IgD-negative memory B cell (primary cell): ENCODE data around the gene CSAD. TPM values are rescaled to one million over a fixed set of nuclear protein-coding genes. Genes with fewer than 3 reads are reported as not detected.
A peak's percentile ranks its signal among the peaks of the same experiment; 100 is the strongest.

Source experiments
- H3K27ac Mint-ChIP-seq, 3 donors: one replicate each; pipeline ENCODE4 v1.8.0; 2020 to 2022; ENCODE audit warnings: mild to moderate bottlenecking in 3 of 3, mixed read lengths in 3 of 3, moderate library complexity in 1 of 3
- H3K27me3 Mint-ChIP-seq: one replicate; pipeline ENCODE4 v1.8.0; 2021; ENCODE audit warnings: mixed read lengths
- H3K36me3 Mint-ChIP-seq: one replicate; pipeline ENCODE4 v1.8.0; 2020; ENCODE audit warnings: mild to moderate bottlenecking, mixed read lengths
- H3K4me1 Mint-ChIP-seq, 3 donors: one replicate each; pipeline ENCODE4 v1.8.0; 2020 to 2022; ENCODE audit warnings: mixed read lengths in 3 of 3, mild to moderate bottlenecking in 1 of 3
- H3K4me3 Mint-ChIP-seq, 4 donors: one replicate each; pipeline ENCODE4 v1.8.0; 2020 to 2022; ENCODE audit warnings: mild to moderate bottlenecking in 4 of 4, mixed read lengths in 4 of 4, moderate library complexity in 3 of 4
- H3K9me3 Mint-ChIP-seq, 3 donors: one replicate each; pipeline ENCODE4 v1.8.0; 2020 to 2021; ENCODE audit warnings: mixed read lengths in 3 of 3, mild to moderate bottlenecking in 1 of 3
- polyA plus RNA-seq: library from polyadenylated mRNA; unstranded; fragments of 300-500 nt; fragmentation: Illumina TruSeq; gene quantifications from one replicate; pipeline ENCODE4 v1.2.3, GENCODE V29; 2021

The CSAD gene
- polyA plus RNA-seq, 1 donor from 2014 or later: 0.58 TPM

GRCh38 chr12:53221203-53222080 lies 40.7 kb upstream of the CSAD start:
- Mint-ChIP-seq H3K4me1 (peaks cover 19 to 37% (median 32%) of the 10 kb centered on the region in 3 donors), H3K27ac (peak overlapping the region; percentile 64 to 97 (median 76)), H3K36me3 (no peaks in the 10 kb centered on the region), H3K9me3 (no peaks in the 10 kb centered on the region), H3K4me3 (peak overlapping the region; percentile 86 to 96 (median 92)), H3K27me3 (no peaks in the 10 kb centered on the region)

GRCh38 chr12:53220694-53221202 lies 40.0 kb upstream of the CSAD start:
- peak overlapping the region; percentile 86 to 96 (median 92) for H3K4me3 Mint-ChIP-seq

GRCh38 chr12:53219956-53220693 lies 39.4 kb upstream of the CSAD start:
- H3K4me3 Mint-ChIP-seq: peak overlapping the region; percentile 86 to 96 (median 92)
- no peaks in the 10 kb centered on the region for H3K9me3 Mint-ChIP-seq
- H3K27me3 Mint-ChIP-seq: no peaks in the 10 kb centered on the region
- peaks cover 25 to 49% (median 34%) of the 10 kb centered on the region in 3 donors for H3K4me1 Mint-ChIP-seq
- peak overlapping the region; percentile 64 to 97 (median 83) for H3K27ac Mint-ChIP-seq
- H3K36me3 Mint-ChIP-seq: no peaks in the 10 kb centered on the region

More at GRCh38 chr12:53220694-53221202, 40.0 kb upstream of the CSAD start:
- Mint-ChIP-seq H3K9me3 (no peaks in the 10 kb centered on the region), H3K4me1 (peaks cover 25 to 44% (median 36%) of the 10 kb centered on the region in 3 donors), H3K36me3 (no peaks in the 10 kb centered on the region), H3K27ac (peak overlapping the region; percentile 64 to 97 (median 76)), H3K27me3 (no peaks in the 10 kb centered on the region)

- H3K9me3 Mint-ChIP-seq: no peaks in the 10 kb centered on the region
- H3K4me1 Mint-ChIP-seq: peaks cover 25 to 49% (median 33%) of the 10 kb centered on the region in 3 donors
- no peaks in the 10 kb centered on the region for H3K27me3 Mint-ChIP-seq
- H3K4me3 Mint-ChIP-seq: peak overlapping the region; percentile 86 to 96 (median 92)
- peak overlapping the region; percentile 64 to 91 (median 83) for H3K27ac Mint-ChIP-seq
- H3K36me3 Mint-ChIP-seq: no peaks in the 10 kb centered on the region
These were observed 38.7 kb upstream of the CSAD start for GRCh38 chr12:53219292-53219955.

GRCh38 chr12:53218551-53219291 lies 38.0 kb upstream of the CSAD start:
- H3K4me3 Mint-ChIP-seq: peak overlapping the region; percentile 86 to 96 (median 92)
- no peaks in the 10 kb centered on the region for H3K36me3 Mint-ChIP-seq
- H3K27me3 Mint-ChIP-seq: no peaks in the 10 kb centered on the region
- H3K27ac Mint-ChIP-seq: peak overlapping the region; percentile 69 to 91 (median 83)
- H3K9me3 Mint-ChIP-seq: no peaks in the 10 kb centered on the region
- H3K4me1 Mint-ChIP-seq: peaks cover 27 to 46% (median 30%) of the 10 kb centered on the region in 3 donors

DNA sequence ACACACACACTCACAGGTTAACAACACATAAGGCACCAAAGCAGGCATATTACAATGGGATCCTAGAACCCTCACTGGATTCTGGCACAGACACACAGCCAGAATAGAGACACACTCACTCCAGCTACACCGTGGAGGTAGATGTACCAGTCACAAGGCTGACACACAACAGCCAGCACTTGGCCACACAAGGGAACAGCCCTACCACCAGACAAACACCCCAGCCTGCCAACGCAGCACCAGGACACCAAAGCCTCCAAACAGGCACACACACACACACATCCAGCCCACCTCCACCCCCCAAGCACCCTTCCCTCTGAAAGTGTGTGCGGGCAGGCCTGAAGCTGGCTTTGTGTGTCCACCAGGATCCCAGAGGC lies 37.2 kb upstream of the CSAD start:
- Mint-ChIP-seq H3K9me3 (no peaks in the 10 kb centered on the region), H3K4me3 (peak overlapping the region; percentile 68 to 81 (median 76)), H3K27me3 (no peaks in the 10 kb centered on the region), H3K27ac (peak overlapping the region; percentile 68 to 86 (median 69)), H3K36me3 (no peaks in the 10 kb centered on the region), H3K4me1 (peaks cover 33 to 52% (median 34%) of the 10 kb centered on the region in 3 donors)

DNA sequence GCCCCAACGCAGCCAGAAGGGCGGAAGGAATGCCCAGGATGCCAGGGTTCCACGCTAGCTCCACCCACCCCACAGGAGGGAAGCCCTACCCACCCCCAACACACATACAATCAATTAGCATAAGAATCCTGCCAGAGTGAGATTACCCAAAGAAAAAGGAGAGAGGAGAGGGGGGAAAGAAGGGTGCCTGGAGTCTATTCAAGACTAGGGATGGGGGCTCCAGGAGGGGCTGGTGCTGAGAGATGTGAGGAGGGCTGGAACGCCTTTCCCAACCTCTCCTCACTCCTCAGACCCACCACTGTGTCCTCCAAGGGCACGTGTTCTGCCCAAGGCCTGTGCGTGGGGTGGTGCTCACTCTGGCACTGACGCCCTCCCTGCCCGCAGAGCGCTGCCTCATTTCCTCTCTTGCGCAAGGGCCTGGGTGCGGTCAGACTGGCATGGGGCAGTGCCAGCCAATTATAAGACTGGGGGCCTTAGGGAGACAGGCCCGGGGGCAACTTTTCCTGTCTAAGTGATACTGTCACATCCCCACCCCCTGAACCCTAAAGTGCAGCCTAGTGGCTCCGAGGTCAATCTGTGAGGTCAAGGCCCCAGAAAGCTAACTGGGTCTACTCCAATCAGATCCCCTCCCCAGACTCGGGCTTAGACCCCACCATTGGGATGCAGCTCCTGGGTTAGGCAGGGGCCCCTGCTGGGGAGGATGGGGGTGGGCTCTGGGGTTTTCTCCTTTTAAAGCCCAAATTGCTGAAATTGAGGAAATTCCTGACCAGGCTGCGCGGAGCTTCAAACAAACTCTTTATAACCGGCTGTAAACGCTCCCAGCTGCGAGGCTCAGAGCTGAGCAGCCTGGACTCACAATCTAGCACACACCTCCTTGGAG lies 36.6 kb upstream of the CSAD start:
- Mint-ChIP-seq H3K27me3 (no peaks in the 10 kb centered on the region), H3K9me3 (no peaks in the 10 kb centered on the region), H3K36me3 (no peaks in the 10 kb centered on the region), H3K4me1 (peaks cover 33 to 52% (median 34%) of the 10 kb centered on the region in 3 donors), H3K27ac (peak overlapping the region; percentile 69 to 90 (median 86)), H3K4me3 (peak overlapping the region; percentile 68 to 81 (median 76))

DNA sequence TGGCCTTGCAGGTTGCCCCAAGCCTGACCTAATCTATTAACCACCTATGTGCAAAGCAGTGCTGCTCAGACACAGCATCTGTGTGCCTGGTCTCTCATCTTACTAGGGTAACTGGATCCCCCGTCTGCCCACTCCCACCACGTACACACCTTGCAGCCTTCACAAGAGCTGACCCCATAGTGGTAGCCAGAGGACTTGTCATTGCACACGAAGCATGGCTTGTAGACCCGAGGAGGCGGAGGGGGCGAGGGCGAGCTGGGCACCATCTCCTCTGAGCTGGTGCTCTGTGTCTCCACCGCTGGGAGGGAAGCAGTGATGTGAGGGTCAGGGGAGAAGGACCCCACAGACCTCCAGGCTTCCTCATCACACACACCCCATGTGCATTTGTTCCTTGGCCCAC lies 34.8 kb upstream of the CSAD start:
- H3K9me3 Mint-ChIP-seq: no peaks in the 10 kb centered on the region
- peaks cover 29 to 54% (median 32%) of the 10 kb centered on the region in 3 donors for H3K4me1 Mint-ChIP-seq
- peak overlapping the region in 2 of 4 donors; percentile 36 to 65 for H3K4me3 Mint-ChIP-seq
- peak overlapping the region in 2 of 3 donors; percentile 86 to 90 for H3K27ac Mint-ChIP-seq
- no peaks in the 10 kb centered on the region for H3K36me3 Mint-ChIP-seq
- no peaks in the 10 kb centered on the region for H3K27me3 Mint-ChIP-seq

DNA sequence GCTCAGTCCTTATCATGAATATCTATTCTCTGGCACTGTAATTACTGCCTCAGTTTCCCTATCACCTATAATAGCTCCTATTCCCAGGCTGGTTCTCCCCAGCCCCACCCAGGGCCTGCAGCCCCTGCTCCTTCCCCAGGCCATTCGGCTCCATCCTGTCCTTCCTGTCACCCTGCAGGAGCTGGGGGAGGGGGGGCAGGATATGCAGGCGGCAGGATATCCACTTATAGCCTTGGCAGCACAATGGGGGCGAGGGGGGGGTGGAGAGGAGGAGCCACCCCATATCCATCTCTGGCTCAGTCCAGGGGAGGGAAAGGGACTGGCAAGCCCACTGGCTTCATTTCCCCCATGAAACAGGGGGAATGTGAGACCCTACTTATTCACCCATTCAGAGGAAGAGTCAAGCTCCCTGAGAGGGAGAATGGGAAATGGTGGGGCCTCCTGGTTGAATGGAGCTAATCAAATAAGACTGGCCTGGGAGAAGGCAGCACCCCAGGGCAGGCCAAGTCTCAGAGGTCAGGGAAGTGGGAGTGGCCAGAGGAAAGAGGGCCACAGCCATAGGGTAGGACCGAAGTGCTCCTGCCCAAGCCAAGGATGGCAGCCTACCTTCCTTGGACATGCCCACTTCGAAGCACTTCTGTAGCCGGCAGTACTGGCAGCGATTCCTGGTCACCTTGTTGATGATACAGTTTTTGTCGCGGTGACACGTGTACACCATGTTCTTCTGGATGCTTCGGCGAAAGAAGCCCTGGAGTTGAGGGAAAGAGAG lies 34.1 kb upstream of the CSAD start:
- Mint-ChIP-seq H3K36me3 (no peaks in the 10 kb centered on the region), H3K4me1 (peaks cover 29 to 51% (median 29%) of the 10 kb centered on the region in 3 donors), H3K27ac (peak overlapping the region in 2 of 3 donors; percentile 69 to 76), H3K4me3 (peak overlapping the region in 1 of 4 donors; percentile 65), H3K9me3 (no peaks in the 10 kb centered on the region), H3K27me3 (no peaks in the 10 kb centered on the region)

DNA sequence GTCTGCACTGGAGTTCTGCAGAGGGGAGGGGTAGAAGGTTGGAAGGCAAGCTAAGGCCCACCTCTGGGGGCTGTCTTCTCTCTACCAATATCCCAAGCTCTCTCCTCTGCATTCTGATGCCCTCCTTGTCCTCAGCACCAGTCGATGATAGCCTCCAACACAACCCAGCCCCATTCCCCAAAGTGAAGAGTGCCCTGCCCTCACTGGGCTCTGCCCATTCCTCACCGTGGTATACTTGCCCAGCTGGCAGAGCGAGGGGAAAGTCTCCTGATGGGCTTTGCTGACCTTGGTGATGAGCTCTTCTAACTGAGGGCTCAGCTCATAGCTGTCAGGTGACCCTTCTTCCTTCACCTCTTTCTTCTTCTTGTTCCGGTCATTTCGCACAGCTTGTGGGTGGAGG lies 33.5 kb upstream of the CSAD start:
- H3K4me3 Mint-ChIP-seq: peak overlapping the region in 1 of 4 donors; percentile 68
- peaks cover 24 to 49% (median 30%) of the 10 kb centered on the region in 3 donors for H3K4me1 Mint-ChIP-seq
- peak overlapping the region in 2 of 3 donors; percentile 69 to 76 for H3K27ac Mint-ChIP-seq
- no peaks in the 10 kb centered on the region for H3K9me3 Mint-ChIP-seq
- H3K27me3 Mint-ChIP-seq: no peaks in the 10 kb centered on the region
- no peaks in the 10 kb centered on the region for H3K36me3 Mint-ChIP-seq

GRCh38 chr12:53213348-53213747 lies 32.6 kb upstream of the CSAD start:
- Mint-ChIP-seq H3K36me3 (peaks cover 1% of the 10 kb centered on the region), H3K4me3 (peak overlapping the region in 1 of 4 donors; percentile 68), H3K4me1 (peaks cover 29 to 52% (median 33%) of the 10 kb centered on the region in 3 donors), H3K27me3 (no peaks in the 10 kb centered on the region), H3K9me3 (no peaks in the 10 kb centered on the region), H3K27ac (peak overlapping the region; percentile 69 to 81 (median 77))

- Mint-ChIP-seq H3K9me3 (no peaks in the 10 kb centered on the region), H3K4me3 (peak overlapping the region in 1 of 4 donors; percentile 68), H3K4me1 (peaks cover 33 to 53% (median 34%) of the 10 kb centered on the region in 3 donors), H3K27ac (peak overlapping the region in 2 of 3 donors; percentile 69 to 81), H3K27me3 (no peaks in the 10 kb centered on the region), H3K36me3 (peaks cover 1% of the 10 kb centered on the region)
These were observed 32.2 kb upstream of the CSAD start for GRCh38 chr12:53212931-53213330.
